Esophagus muscularis mucosa (tissue), 3 donors: ENCODE measurements around the gene ADCYAP1R1.

Source experiments
- POLR2A ChIP-seq: fragments of 450-650 bp; IDR thresholded peaks from one replicate; pipeline ENCODE4 v1.6.1; 2017; ENCODE audit warnings: antibody characterized with exemption, moderate library complexity, mild to moderate bottlenecking, low read depth
- TF ChIP-seq, protein P1 (sequence below), 3 experiments: fragments of 200-600 bp in 2 of 3; fragments of 450-650 bp in 1 of 3; sonication (generic) in 2 of 3; IDR thresholded peaks; one replicate each; pipeline ENCODE4 v1.5.1; 2017 to 2019; ENCODE audit warnings: antibody characterized with exemption in 3 of 3, mild to moderate bottlenecking in 2 of 3, moderate library complexity in 1 of 3

DNA sequence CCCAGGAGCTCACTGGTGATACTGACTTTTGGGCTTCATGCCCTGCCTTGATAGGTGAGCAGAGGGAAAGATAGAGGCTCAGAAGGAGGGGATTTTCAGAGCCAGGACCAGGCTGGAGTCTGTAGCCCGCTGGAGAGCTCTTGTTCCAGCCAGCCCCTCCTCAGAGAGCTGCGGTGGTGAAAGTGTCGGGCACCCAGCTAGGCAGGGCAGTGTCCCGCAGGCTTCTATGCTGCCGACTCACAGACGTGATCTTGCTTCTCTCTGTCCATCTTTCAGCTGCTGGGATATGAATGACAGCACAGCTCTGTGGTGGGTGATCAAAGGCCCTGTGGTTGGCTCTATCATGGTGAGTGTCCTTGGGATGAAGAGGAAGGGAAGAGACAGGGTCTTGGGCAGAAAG, 35.2 kb downstream of the ADCYAP1R1 start:
- TF ChIP-seq, protein P1, sequence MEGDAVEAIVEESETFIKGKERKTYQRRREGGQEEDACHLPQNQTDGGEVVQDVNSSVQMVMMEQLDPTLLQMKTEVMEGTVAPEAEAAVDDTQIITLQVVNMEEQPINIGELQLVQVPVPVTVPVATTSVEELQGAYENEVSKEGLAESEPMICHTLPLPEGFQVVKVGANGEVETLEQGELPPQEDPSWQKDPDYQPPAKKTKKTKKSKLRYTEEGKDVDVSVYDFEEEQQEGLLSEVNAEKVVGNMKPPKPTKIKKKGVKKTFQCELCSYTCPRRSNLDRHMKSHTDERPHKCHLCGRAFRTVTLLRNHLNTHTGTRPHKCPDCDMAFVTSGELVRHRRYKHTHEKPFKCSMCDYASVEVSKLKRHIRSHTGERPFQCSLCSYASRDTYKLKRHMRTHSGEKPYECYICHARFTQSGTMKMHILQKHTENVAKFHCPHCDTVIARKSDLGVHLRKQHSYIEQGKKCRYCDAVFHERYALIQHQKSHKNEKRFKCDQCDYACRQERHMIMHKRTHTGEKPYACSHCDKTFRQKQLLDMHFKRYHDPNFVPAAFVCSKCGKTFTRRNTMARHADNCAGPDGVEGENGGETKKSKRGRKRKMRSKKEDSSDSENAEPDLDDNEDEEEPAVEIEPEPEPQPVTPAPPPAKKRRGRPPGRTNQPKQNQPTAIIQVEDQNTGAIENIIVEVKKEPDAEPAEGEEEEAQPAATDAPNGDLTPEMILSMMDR (IDR thresholded peaks at IDR 0.05), result no peak
- no peak for TF ChIP-seq POLR2A
